HEK293 (cell line): ENCODE measurements around the gene GAP43.

Source experiments
- CTCF ChIA-PET: fragments of 350-600 bp; formaldehyde crosslinking; extraction: SDS; loops from one replicate; lab custom pipeline; 2021; ENCODE audit warnings: antibody characterized with exemption; lab: Yijun Ruan, JAX
- POLR2A ChIA-PET: fragments of 300-600 bp; formaldehyde crosslinking; extraction: SDS; loops from one replicate; lab custom pipeline; 2020; ENCODE audit warnings: antibody characterized with exemption, inconsistent platforms; lab: Yijun Ruan, JAX
- H3K27ac ChIP-seq: fragments of 200-500 bp; sonication (Bioruptor generic); 2 replicates; pipeline ENCODE4 v1.5.1; 2014; ENCODE audit warnings: low read depth, low read length, control low read depth, inconsistent platforms; ENCODE audit errors: extremely low read depth
- H3K36me3 ChIP-seq, 2 experiments: fragments of 200-500 bp in 1 of 2; sonication (Bioruptor generic) in 1 of 2; 1 replicate in 1 of 2; 2 replicates in 1 of 2; pipeline ENCODE4 v1.5.1; 2014 to 2017; ENCODE audit warnings: inconsistent platforms in 2 of 2, low read length in 2 of 2; ENCODE audit not compliant: control insufficient read depth in 2 of 2, insufficient read depth in 1 of 2
- H3K4me1 ChIP-seq: fragments of 200-500 bp; sonication (Bioruptor generic); 2 replicates; pipeline ENCODE4 v1.5.1; 2014; ENCODE audit warnings: mild to moderate bottlenecking, low read length, inconsistent platforms; ENCODE audit not compliant: control insufficient read depth, insufficient read depth
- H3K4me3 ChIP-seq: 2 replicates; pipeline ENCODE4 v1.5.1; 2011; ENCODE audit warnings: low read depth, mild to moderate bottlenecking, control low read depth, low read length, moderate library complexity
- H3K9me3 ChIP-seq: fragments of 200-500 bp; sonication (Bioruptor generic); 2 replicates; pipeline ENCODE4 v1.5.1; 2014; ENCODE audit warnings: low read depth, low read length, inconsistent platforms; ENCODE audit not compliant: control insufficient read depth, insufficient read depth
- KLF9 ChIP-seq: fragments of 450-650 bp; formaldehyde crosslinking; IDR thresholded peaks from 2 replicates; pipeline ENCODE4 v1.5.1; 2016; ENCODE audit warnings: missing biosample characterization, missing genetic modification characterization, low read depth
- MYNN ChIP-seq: fragments of 450-650 bp; formaldehyde crosslinking; IDR thresholded peaks from 2 replicates; pipeline ENCODE4 v1.5.1; 2016; ENCODE audit warnings: missing biosample characterization, missing genetic modification characterization, borderline replicate concordance
- MZF1 ChIP-seq: fragments of 450-650 bp; formaldehyde crosslinking; IDR thresholded peaks from 2 replicates; pipeline ENCODE4 v1.5.1; 2017; ENCODE audit warnings: missing biosample characterization, missing genetic modification characterization, borderline replicate concordance
- OVOL3 ChIP-seq: fragments of 450-650 bp; formaldehyde crosslinking; IDR thresholded peaks from 2 replicates; pipeline ENCODE4 v1.5.1; 2016; ENCODE audit warnings: missing biosample characterization, missing genetic modification characterization
- PRDM1 ChIP-seq: fragments of 450-650 bp; formaldehyde crosslinking; IDR thresholded peaks from 2 replicates; pipeline ENCODE4; 2016; ENCODE audit warnings: missing biosample characterization, missing genetic modification characterization
- ZBTB21 ChIP-seq: fragments of 450-650 bp; formaldehyde crosslinking; IDR thresholded peaks from 2 replicates; pipeline ENCODE4 v1.5.1; 2017; ENCODE audit warnings: missing biosample characterization, missing genetic modification characterization
- ZEB2 ChIP-seq: fragments of 450-650 bp; formaldehyde crosslinking; IDR thresholded peaks from 2 replicates; pipeline ENCODE4 v1.5.1; 2016; ENCODE audit warnings: missing biosample characterization, missing genetic modification characterization
- ZNF112 ChIP-seq: fragments of 450-650 bp; formaldehyde crosslinking; IDR thresholded peaks from 2 replicates; pipeline ENCODE4 v1.5.0; 2017; ENCODE audit warnings: missing biosample characterization, missing genetic modification characterization
- ZNF132 ChIP-seq: fragments of 450-650 bp; formaldehyde crosslinking; IDR thresholded peaks from 2 replicates; pipeline ENCODE4 v1.5.1; 2017; ENCODE audit warnings: missing biosample characterization, missing genetic modification characterization, borderline replicate concordance
- ZNF146 ChIP-seq: fragments of 450-650 bp; formaldehyde crosslinking; IDR thresholded peaks from 2 replicates; pipeline ENCODE4 v1.5.1; 2016; ENCODE audit warnings: missing biosample characterization, missing genetic modification characterization
- ZNF157 ChIP-seq: fragments of 450-650 bp; formaldehyde crosslinking; IDR thresholded peaks from 2 replicates; pipeline ENCODE4 v1.5.1; 2016; ENCODE audit warnings: missing biosample characterization, missing genetic modification characterization
- ZNF175 ChIP-seq: fragments of 450-650 bp; formaldehyde crosslinking; IDR thresholded peaks from 2 replicates; pipeline ENCODE4 v1.5.1; 2016; ENCODE audit warnings: missing biosample characterization, missing genetic modification characterization
- ZNF19 ChIP-seq: fragments of 450-650 bp; formaldehyde crosslinking; IDR thresholded peaks from 2 replicates; pipeline ENCODE4; 2016; ENCODE audit warnings: missing biosample characterization, missing genetic modification characterization, low read depth
- ZNF239 ChIP-seq: fragments of 450-650 bp; formaldehyde crosslinking; IDR thresholded peaks from 2 replicates; pipeline ENCODE4 v1.5.1; 2016; ENCODE audit warnings: missing biosample characterization, missing genetic modification characterization
- ZNF274 ChIP-seq, 2 experiments: fragments of 200-500 bp in 1 of 2; fragments of 450-650 bp in 1 of 2; sonication (Bioruptor generic) in 1 of 2; formaldehyde crosslinking in 1 of 2; IDR thresholded peaks; 2 replicates each; pipeline versions ENCODE4 v1.5.1 to v1.6.1; 2014 to 2016; ENCODE audit warnings: borderline replicate concordance in 1 of 2, inconsistent platforms in 1 of 2, low read length in 1 of 2, missing biosample characterization in 1 of 2, missing genetic modification characterization in 1 of 2
- ZNF404 ChIP-seq: fragments of 450-650 bp; formaldehyde crosslinking; IDR thresholded peaks from 2 replicates; pipeline ENCODE4 v1.5.1; 2017; ENCODE audit warnings: missing biosample characterization, missing genetic modification characterization
- ZNF624 ChIP-seq: fragments of 450-650 bp; formaldehyde crosslinking; IDR thresholded peaks from 2 replicates; pipeline ENCODE4 v1.5.1; 2017; ENCODE audit warnings: missing biosample characterization, missing genetic modification characterization
- ZNF707 ChIP-seq: fragments of 450-650 bp; formaldehyde crosslinking; IDR thresholded peaks from 2 replicates; pipeline ENCODE4 v1.5.1; 2016; ENCODE audit warnings: missing biosample characterization, missing genetic modification characterization
- ZNF747 ChIP-seq: fragments of 450-650 bp; formaldehyde crosslinking; IDR thresholded peaks from 2 replicates; pipeline ENCODE4 v1.5.1; 2016; ENCODE audit warnings: missing biosample characterization, missing genetic modification characterization
- ZNF792 ChIP-seq: fragments of 450-650 bp; formaldehyde crosslinking; IDR thresholded peaks from 2 replicates; pipeline ENCODE4 v1.5.1; 2016; ENCODE audit warnings: missing biosample characterization, missing genetic modification characterization
- ZSCAN16 ChIP-seq: fragments of 450-650 bp; formaldehyde crosslinking; IDR thresholded peaks from 2 replicates; pipeline ENCODE4 v1.5.1; 2016; ENCODE audit warnings: missing biosample characterization, missing genetic modification characterization
- TF ChIP-seq, protein P1 (sequence below): fragments of 450-650 bp; IDR thresholded peaks from 2 replicates; pipeline ENCODE4 v1.5.1; 2018; ENCODE audit warnings: missing biosample characterization, missing genetic modification characterization
- TF ChIP-seq, protein P2 (sequence below): fragments of 450-650 bp; formaldehyde crosslinking; IDR thresholded peaks from 2 replicates; pipeline ENCODE4 v1.5.1; 2016; ENCODE audit warnings: missing biosample characterization, missing genetic modification characterization
- TF ChIP-seq, protein P3 (sequence below): fragments of 450-650 bp; formaldehyde crosslinking; IDR thresholded peaks from 2 replicates; pipeline ENCODE4 v1.5.1; 2016; ENCODE audit warnings: missing biosample characterization, missing genetic modification characterization
- TF ChIP-seq, protein P4 (sequence below): fragments of 450-650 bp; formaldehyde crosslinking; IDR thresholded peaks from 2 replicates; pipeline ENCODE4 v1.5.1; 2016; ENCODE audit warnings: missing biosample characterization, missing genetic modification characterization, borderline replicate concordance

Gene GAP43

DNA sequence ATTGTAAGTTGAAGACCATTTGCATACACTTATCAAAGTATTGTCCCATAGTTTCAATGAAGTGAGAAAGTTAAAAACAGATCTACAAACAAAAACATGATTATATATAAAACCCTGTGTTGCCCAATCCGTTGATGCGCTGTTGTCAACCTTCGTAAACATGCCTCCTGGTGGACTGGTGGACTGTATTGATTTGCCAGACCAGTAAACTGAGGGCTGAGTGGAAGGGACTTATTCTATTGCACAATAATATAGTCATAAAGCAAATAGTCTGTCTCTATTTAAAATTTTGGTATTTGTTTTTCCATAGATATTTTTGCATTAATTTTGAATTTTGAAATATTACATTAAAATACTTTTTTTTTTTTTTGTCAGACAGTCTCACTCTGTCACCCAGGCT lies 102.5 kb downstream of the GAP43 start:
- no peak overlapping the region for H3K27ac ChIP-seq
- H3K4me3 ChIP-seq: no peak overlapping the region
- CTCF ChIA-PET: no interaction called here
- no peaks in the 10 kb centered on the region for H3K4me1 ChIP-seq
- TF ChIP-seq, protein P1, sequence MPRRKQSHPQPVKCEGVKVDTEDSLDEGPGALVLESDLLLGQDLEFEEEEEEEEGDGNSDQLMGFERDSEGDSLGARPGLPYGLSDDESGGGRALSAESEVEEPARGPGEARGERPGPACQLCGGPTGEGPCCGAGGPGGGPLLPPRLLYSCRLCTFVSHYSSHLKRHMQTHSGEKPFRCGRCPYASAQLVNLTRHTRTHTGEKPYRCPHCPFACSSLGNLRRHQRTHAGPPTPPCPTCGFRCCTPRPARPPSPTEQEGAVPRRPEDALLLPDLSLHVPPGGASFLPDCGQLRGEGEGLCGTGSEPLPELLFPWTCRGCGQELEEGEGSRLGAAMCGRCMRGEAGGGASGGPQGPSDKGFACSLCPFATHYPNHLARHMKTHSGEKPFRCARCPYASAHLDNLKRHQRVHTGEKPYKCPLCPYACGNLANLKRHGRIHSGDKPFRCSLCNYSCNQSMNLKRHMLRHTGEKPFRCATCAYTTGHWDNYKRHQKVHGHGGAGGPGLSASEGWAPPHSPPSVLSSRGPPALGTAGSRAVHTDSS: no peak
- TF ChIP-seq, protein P2, sequence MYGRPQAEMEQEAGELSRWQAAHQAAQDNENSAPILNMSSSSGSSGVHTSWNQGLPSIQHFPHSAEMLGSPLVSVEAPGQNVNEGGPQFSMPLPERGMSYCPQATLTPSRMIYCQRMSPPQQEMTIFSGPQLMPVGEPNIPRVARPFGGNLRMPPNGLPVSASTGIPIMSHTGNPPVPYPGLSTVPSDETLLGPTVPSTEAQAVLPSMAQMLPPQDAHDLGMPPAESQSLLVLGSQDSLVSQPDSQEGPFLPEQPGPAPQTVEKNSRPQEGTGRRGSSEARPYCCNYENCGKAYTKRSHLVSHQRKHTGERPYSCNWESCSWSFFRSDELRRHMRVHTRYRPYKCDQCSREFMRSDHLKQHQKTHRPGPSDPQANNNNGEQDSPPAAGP (tag by site-specific recombination): no peak
- TF ChIP-seq ZEB2 (tag by site-specific recombination) (no peak), ZNF792 (tag by site-specific recombination) (no peak), ZNF146 (tag by site-specific recombination) (no peak), ZNF132 (tag by site-specific recombination) (no peak), OVOL3 (tag by site-specific recombination) (no peak), ZSCAN16 (tag by site-specific recombination) (no peak), ZNF175 (tag by site-specific recombination) (no peak), MZF1 (tag by site-specific recombination) (no peak), MYNN (tag by site-specific recombination) (no peak), ZNF707 (no peak), ZNF747 (tag by site-specific recombination) (no peak), PRDM1 (no peak), ZNF112 (tag by site-specific recombination) (no peak), ZNF19 (tag by site-specific recombination) (no peak), ZNF624 (no peak), ZNF157 (no peak), ZNF404 (tag by site-specific recombination) (no peak)
- TF ChIP-seq, protein P3, sequence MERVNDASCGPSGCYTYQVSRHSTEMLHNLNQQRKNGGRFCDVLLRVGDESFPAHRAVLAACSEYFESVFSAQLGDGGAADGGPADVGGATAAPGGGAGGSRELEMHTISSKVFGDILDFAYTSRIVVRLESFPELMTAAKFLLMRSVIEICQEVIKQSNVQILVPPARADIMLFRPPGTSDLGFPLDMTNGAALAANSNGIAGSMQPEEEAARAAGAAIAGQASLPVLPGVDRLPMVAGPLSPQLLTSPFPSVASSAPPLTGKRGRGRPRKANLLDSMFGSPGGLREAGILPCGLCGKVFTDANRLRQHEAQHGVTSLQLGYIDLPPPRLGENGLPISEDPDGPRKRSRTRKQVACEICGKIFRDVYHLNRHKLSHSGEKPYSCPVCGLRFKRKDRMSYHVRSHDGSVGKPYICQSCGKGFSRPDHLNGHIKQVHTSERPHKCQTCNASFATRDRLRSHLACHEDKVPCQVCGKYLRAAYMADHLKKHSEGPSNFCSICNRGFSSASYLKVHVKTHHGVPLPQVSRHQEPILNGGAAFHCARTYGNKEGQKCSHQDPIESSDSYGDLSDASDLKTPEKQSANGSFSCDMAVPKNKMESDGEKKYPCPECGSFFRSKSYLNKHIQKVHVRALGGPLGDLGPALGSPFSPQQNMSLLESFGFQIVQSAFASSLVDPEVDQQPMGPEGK: no peak
- H3K36me3 ChIP-seq: no peaks in the 10 kb centered on the region
- POLR2A ChIA-PET: no interaction called here
- no peaks in the 10 kb centered on the region for H3K9me3 ChIP-seq

DNA sequence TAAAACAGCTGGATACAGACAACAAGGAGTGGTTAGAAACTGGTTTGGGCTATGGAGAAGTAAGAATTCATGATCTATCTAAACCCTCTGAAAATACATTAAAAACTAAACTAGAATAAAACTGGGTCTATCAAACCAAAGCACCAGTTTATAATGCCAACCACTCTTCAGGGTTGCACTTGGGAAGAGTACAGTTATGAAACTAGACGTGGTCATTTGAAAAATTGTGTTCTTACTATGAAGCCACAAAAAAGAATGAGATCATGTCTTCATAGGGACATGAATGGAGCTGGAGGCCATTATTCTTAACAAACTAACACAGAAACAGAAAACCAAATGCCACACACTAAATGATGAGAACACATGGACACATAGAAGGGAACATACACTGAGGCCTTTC lies 103.8 kb downstream of the GAP43 start:
- Histone ChIP-seq H3K27ac (no peak overlapping the region), H3K4me3 (no peak overlapping the region), H3K4me1 (no peaks in the 10 kb centered on the region), H3K9me3 (no peaks in the 10 kb centered on the region), H3K36me3 (no peaks in the 10 kb centered on the region)
- ChIA-PET POLR2A (no interaction called here), CTCF (interaction anchor here (0.5 kb wide), 1 partner anchor 470 kb away, joined by 3 read pairs; no protein-coding TSS in a partner anchor)
- TF ChIP-seq, protein P1: no peak
- TF ChIP-seq ZNF239 (tag by site-specific recombination) (no peak), ZNF146 (tag by site-specific recombination) (no peak), ZBTB21 (tag by site-specific recombination) (no peak), ZNF274 (IDR thresholded peaks at IDR 0.05; ENCODE audit: low read length) (no peak), ZNF274 (tag by site-specific recombination; IDR thresholded peaks at IDR 0.05; ENCODE audit: borderline replicate concordance) (no peak), ZNF707 (no peak), KLF9 (tag by site-specific recombination) (no peak), MZF1 (tag by site-specific recombination) (no peak)
- TF ChIP-seq, protein P4, sequence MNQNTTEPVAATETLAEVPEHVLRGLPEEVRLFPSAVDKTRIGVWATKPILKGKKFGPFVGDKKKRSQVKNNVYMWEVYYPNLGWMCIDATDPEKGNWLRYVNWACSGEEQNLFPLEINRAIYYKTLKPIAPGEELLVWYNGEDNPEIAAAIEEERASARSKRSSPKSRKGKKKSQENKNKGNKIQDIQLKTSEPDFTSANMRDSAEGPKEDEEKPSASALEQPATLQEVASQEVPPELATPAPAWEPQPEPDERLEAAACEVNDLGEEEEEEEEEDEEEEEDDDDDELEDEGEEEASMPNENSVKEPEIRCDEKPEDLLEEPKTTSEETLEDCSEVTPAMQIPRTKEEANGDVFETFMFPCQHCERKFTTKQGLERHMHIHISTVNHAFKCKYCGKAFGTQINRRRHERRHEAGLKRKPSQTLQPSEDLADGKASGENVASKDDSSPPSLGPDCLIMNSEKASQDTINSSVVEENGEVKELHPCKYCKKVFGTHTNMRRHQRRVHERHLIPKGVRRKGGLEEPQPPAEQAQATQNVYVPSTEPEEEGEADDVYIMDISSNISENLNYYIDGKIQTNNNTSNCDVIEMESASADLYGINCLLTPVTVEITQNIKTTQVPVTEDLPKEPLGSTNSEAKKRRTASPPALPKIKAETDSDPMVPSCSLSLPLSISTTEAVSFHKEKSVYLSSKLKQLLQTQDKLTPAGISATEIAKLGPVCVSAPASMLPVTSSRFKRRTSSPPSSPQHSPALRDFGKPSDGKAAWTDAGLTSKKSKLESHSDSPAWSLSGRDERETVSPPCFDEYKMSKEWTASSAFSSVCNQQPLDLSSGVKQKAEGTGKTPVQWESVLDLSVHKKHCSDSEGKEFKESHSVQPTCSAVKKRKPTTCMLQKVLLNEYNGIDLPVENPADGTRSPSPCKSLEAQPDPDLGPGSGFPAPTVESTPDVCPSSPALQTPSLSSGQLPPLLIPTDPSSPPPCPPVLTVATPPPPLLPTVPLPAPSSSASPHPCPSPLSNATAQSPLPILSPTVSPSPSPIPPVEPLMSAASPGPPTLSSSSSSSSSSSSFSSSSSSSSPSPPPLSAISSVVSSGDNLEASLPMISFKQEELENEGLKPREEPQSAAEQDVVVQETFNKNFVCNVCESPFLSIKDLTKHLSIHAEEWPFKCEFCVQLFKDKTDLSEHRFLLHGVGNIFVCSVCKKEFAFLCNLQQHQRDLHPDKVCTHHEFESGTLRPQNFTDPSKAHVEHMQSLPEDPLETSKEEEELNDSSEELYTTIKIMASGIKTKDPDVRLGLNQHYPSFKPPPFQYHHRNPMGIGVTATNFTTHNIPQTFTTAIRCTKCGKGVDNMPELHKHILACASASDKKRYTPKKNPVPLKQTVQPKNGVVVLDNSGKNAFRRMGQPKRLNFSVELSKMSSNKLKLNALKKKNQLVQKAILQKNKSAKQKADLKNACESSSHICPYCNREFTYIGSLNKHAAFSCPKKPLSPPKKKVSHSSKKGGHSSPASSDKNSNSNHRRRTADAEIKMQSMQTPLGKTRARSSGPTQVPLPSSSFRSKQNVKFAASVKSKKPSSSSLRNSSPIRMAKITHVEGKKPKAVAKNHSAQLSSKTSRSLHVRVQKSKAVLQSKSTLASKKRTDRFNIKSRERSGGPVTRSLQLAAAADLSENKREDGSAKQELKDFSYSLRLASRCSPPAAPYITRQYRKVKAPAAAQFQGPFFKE: no peak
